Keratinocyte (primary cell): ENCODE measurements around the gene ATXN7L1. TPM values are rescaled to one million over a fixed set of nuclear protein-coding genes. Genes with fewer than 3 reads are reported as not detected.

Experiments
- DNase-seq: peaks from one replicate; pipeline ENCODE4 v3.0.0-alpha.2; 2011; ENCODE audit warnings: low read depth, missing footprints, low spot score
- FAIRE-seq: peaks from 2 replicates; lab custom pipeline; 2011; peaks lifted over from hg19 to GRCh38; lab: Jason Lieb, UNC
- H2AFZ ChIP-seq: 2 replicates; pipeline ENCODE4 v1.6.0; 2012; ENCODE audit warnings: low read length, control low read depth, inconsistent platforms; ENCODE audit not compliant: control insufficient read depth
- H3K27ac ChIP-seq: 2 replicates; pipeline ENCODE4 v1.5.1; 2011; ENCODE audit warnings: low read length; ENCODE audit not compliant: control insufficient read depth, insufficient read depth
- H3K27me3 ChIP-seq: 3 replicates; pipeline ENCODE4 v1.6.0; 2011; ENCODE audit warnings: low read length; ENCODE audit not compliant: control insufficient read depth, insufficient read depth; ENCODE audit errors: extremely low read depth
- H3K36me3 ChIP-seq, 2 experiments: 2 replicates in 1 of 2; 3 replicates in 1 of 2; pipeline ENCODE4 v1.5.1; 2011; ENCODE audit warnings: low read length in 2 of 2, mild to moderate bottlenecking in 1 of 2; ENCODE audit not compliant: control insufficient read depth in 2 of 2, insufficient read depth in 2 of 2; ENCODE audit errors: extremely low read depth in 1 of 2
- H3K4me1 ChIP-seq: 3 replicates; pipeline ENCODE4 v1.5.1; 2011; ENCODE audit warnings: low read length; ENCODE audit not compliant: control insufficient read depth, insufficient read depth; ENCODE audit errors: extremely low read depth
- H3K4me2 ChIP-seq: 3 replicates; pipeline ENCODE4 v1.6.0; 2011; ENCODE audit warnings: low read depth, low read length; ENCODE audit not compliant: control insufficient read depth, insufficient read depth; ENCODE audit errors: extremely low read depth
- H3K4me3 ChIP-seq, 3 experiments: fragments of 200-600 bp in 1 of 3; sonication (generic) in 1 of 3; 2 replicates in 2 of 3; 3 replicates in 1 of 3; pipeline ENCODE4 v1.5.1; 2011 to 2016; ENCODE audit warnings: low read length in 3 of 3, mild to moderate bottlenecking in 3 of 3, control low read depth in 2 of 3, inconsistent platforms in 1 of 3, low read depth in 1 of 3, mixed read lengths in 1 of 3, mixed run types in 1 of 3, moderate library complexity in 1 of 3; ENCODE audit not compliant: control insufficient read depth in 2 of 3, insufficient read depth in 2 of 3; ENCODE audit errors: extremely low read depth in 1 of 3
- H3K79me2 ChIP-seq: 2 replicates; pipeline ENCODE4 v1.6.0; 2012; ENCODE audit warnings: low read length; ENCODE audit not compliant: control insufficient read depth, insufficient read depth
- H3K9ac ChIP-seq: 3 replicates; pipeline ENCODE4 v1.6.0; 2011; ENCODE audit warnings: low read length; ENCODE audit not compliant: control insufficient read depth, insufficient read depth; ENCODE audit errors: extremely low read depth
- H3K9me1 ChIP-seq: 3 replicates; pipeline ENCODE4 v1.6.0; 2011; ENCODE audit warnings: low read length; ENCODE audit not compliant: control insufficient read depth, insufficient read depth; ENCODE audit errors: extremely low read depth
- H3K9me3 ChIP-seq: 2 replicates; pipeline ENCODE4 v1.5.1; 2012; ENCODE audit warnings: low read depth, low read length; ENCODE audit not compliant: control insufficient read depth
- H4K20me1 ChIP-seq: 3 replicates; pipeline ENCODE4 v1.6.0; 2011; ENCODE audit warnings: low read length; ENCODE audit not compliant: control insufficient read depth, insufficient read depth; ENCODE audit errors: extremely low read depth
- CTCF ChIP-seq, 3 experiments: IDR thresholded peaks in 1 of 3; conservative IDR thresholded peaks in 1 of 3; optimal IDR thresholded peaks in 1 of 3; 2 replicates in 2 of 3; 3 replicates in 1 of 3; pipeline versions ENCODE3 to v1.5.1; 2011; ENCODE audit warnings: low read length in 3 of 3, mild to moderate bottlenecking in 3 of 3, moderate library complexity in 2 of 3, control low read depth in 1 of 3, inconsistent platforms in 1 of 3; ENCODE audit not compliant: insufficient read depth in 2 of 3; ENCODE audit errors: extremely low read depth in 1 of 3
- EZH2 ChIP-seq: IDR thresholded peaks from one replicate; pipeline ENCODE4 v1.6.1; 2012; ENCODE audit warnings: inconsistent platforms, mild to moderate bottlenecking, low read length, moderate library complexity
- dilution Hi-C: fragments of 300-500 bp; cut with MboI; formaldehyde crosslinking; loops from one replicate; pipeline ENCODE4 v1.7.0; 2020; ENCODE audit warnings: low sequenced_read_pairs; ENCODE audit not compliant: extremely low pct_ligation_motif_present
- polyA plus RNA-seq, 5 experiments: library from polyadenylated mRNA; depleted of rRNA in 3 of 5; stranded (reverse) in 3 of 5; stranded (forward) in 1 of 5; unstranded in 1 of 5; fragments of >200 nt; gene quantifications; 1 replicate in 1 of 5; 2 replicates in 3 of 5; 3 replicates in 1 of 5; pipeline versions ENCODE4 v1.2.1 to v1.2.3, GENCODE V29; 2011 to 2012; ENCODE audit warnings: missing spikeins in 2 of 5, low read depth in 1 of 5, low replicate concordance in 1 of 5

ATXN7L1 gene
- polyA plus RNA-seq, 1 donor (not counting 4 experiments of a cell fraction or from before 2014, with no cell fraction given) = 4.8 TPM

- Histone ChIP-seq H3K9ac (no peak overlapping the region), H3K9me3 (no peaks in the 10 kb centered on the region), H3K4me2 (no peak overlapping the region), H3K79me2 (no peaks in the 10 kb centered on the region), H3K4me1 (peaks cover 3% of the 10 kb centered on the region), H3K9me1 (no peaks in the 10 kb centered on the region), H2AFZ (no peak overlapping the region), H3K27ac (no peak overlapping the region), H4K20me1 (no peaks in the 10 kb centered on the region), H3K4me3 (no peak overlapping the region), H3K36me3 (peaks cover 0 to 2% of the 10 kb centered on the region in 2 experiments), H3K27me3 (no peaks in the 10 kb centered on the region)
- DNase-seq = no peak
- no peak for FAIRE-seq
- TF ChIP-seq CTCF (optimal IDR thresholded peaks at IDR 0.05 in 1 of 3, IDR thresholded peaks at IDR 0.05 in 1 of 3, conservative IDR thresholded peaks at IDR 0.05 in 1 of 3; ENCODE audit: extremely low read depth in 1 of 3, insufficient read depth in 2 of 3, low read length in 3 of 3) (no peak), EZH2 (no peak)
- dilution Hi-C loops = no loop called here
Observed at GRCh38 chr7:105866102-105866801, 10.1 kb downstream of the ATXN7L1 start.

- no peaks in the 10 kb centered on the region for H3K79me2 ChIP-seq
- no peak overlapping the region for H3K4me2 ChIP-seq
- no peaks in the 10 kb centered on the region for H3K9me3 ChIP-seq
- H2AFZ ChIP-seq = no peak overlapping the region
- H3K27me3 ChIP-seq = no peaks in the 10 kb centered on the region
- FAIRE-seq (no peak), DNase-seq (no peak)
- H3K27ac ChIP-seq = no peak overlapping the region
- H4K20me1 ChIP-seq = no peaks in the 10 kb centered on the region
- H3K4me1 ChIP-seq = no peaks in the 10 kb centered on the region
- H3K4me3 ChIP-seq = no peak overlapping the region
- dilution Hi-C loops = no loop called here
- no peak for TF ChIP-seq EZH2
- TF ChIP-seq CTCF (optimal IDR thresholded peaks at IDR 0.05 in 1 of 3, IDR thresholded peaks at IDR 0.05 in 1 of 3, conservative IDR thresholded peaks at IDR 0.05 in 1 of 3; ENCODE audit: extremely low read depth in 1 of 3, insufficient read depth in 2 of 3, low read length in 3 of 3) = no peak
- no peaks in the 10 kb centered on the region for H3K9me1 ChIP-seq
- H3K36me3 ChIP-seq = no peaks in the 10 kb centered on the region
- no peak overlapping the region for H3K9ac ChIP-seq
Observed at GRCh38 chr7:105863876-105864275, 12.5 kb downstream of the ATXN7L1 start.
